Stomach (tissue), 4 donors: ENCODE results near the gene TBCD.

Experiments
- CTCF ChIP-seq, 7 experiments: fragments of 450-650 bp in 4 of 7; fragments of 200-600 bp in 3 of 7; sonication (generic) in 3 of 7; IDR thresholded peaks; one replicate each; pipeline ENCODE4 v1.5.1; 2016 to 2019; ENCODE audit warnings: antibody characterized with exemption in 7 of 7, control low read depth in 2 of 7, mild to moderate bottlenecking in 1 of 7
- EP300 ChIP-seq: sonication (generic); formaldehyde crosslinking; IDR thresholded peaks from one replicate; pipeline ENCODE4 v1.6.1; 2017; ENCODE audit warnings: antibody characterized with exemption
- POLR2A ChIP-seq, 4 donors: fragments of 450-650 bp; IDR thresholded peaks; one replicate each; pipeline ENCODE4 v1.6.1; 2016; ENCODE audit warnings: antibody characterized with exemption in 4 of 4, control low read depth in 2 of 4, mild to moderate bottlenecking in 1 of 4, moderate library complexity in 1 of 4
- POLR2AphosphoS5 ChIP-seq, 3 donors: sonication (generic); formaldehyde crosslinking; IDR thresholded peaks; one replicate each; pipeline ENCODE4 v1.6.1; 2016; ENCODE audit warnings: antibody characterized with exemption in 3 of 3

GRCh38 chr17:82938873-82939620 is 187.2 kb downstream of the TBCD start:
- TF ChIP-seq CTCF (IDR thresholded peaks at IDR 0.05): no peak
- TF ChIP-seq POLR2AphosphoS5 (IDR thresholded peaks at IDR 0.05): no peak
- TF ChIP-seq POLR2A (IDR thresholded peaks at IDR 0.05): no peak
- TF ChIP-seq EP300: no peak
